Fibroblast of lung (primary cell): ENCODE results near the gene CYP26C1.

Experiments used
- EZH2 ChIP-seq: IDR thresholded peaks from 2 replicates; pipeline ENCODE4 v1.5.1; 2012; ENCODE audit warnings: low read length, control low read depth, mild to moderate bottlenecking; ENCODE audit errors: missing control alignments
- TF ChIP-seq, protein P1 (sequence below), 2 donors: IDR thresholded peaks in 1 of 2; conservative IDR thresholded peaks in 1 of 2; 1 replicate in 1 of 2; 2 replicates in 1 of 2; pipeline ENCODE4 v1.5.1; 2011 to 2012; ENCODE audit warnings: low read length in 2 of 2, control low read depth in 1 of 2, inconsistent platforms in 1 of 2, low read depth in 1 of 2, mild to moderate bottlenecking in 1 of 2

DNA sequence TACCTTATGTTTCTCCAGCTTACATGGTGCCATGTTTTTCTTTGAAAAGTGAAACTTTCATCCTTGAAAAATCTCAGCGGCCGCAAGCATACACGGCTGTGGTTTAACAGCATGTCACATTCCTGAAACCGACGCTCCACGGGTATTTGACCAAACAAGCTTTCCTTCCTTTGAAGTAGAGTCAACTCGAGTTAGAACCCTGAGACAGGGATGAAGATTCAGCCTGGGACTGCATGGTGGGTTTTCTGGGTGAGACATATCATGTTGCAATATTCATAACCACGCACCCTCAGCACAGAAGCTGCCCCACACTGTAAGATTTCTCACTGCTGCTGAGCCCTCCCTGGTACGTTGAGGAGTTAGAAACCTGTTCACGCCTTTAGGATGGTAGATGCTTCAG is 21.2 kb downstream of the CYP26C1 start:
- no peak for TF ChIP-seq EZH2
- TF ChIP-seq, protein P1, sequence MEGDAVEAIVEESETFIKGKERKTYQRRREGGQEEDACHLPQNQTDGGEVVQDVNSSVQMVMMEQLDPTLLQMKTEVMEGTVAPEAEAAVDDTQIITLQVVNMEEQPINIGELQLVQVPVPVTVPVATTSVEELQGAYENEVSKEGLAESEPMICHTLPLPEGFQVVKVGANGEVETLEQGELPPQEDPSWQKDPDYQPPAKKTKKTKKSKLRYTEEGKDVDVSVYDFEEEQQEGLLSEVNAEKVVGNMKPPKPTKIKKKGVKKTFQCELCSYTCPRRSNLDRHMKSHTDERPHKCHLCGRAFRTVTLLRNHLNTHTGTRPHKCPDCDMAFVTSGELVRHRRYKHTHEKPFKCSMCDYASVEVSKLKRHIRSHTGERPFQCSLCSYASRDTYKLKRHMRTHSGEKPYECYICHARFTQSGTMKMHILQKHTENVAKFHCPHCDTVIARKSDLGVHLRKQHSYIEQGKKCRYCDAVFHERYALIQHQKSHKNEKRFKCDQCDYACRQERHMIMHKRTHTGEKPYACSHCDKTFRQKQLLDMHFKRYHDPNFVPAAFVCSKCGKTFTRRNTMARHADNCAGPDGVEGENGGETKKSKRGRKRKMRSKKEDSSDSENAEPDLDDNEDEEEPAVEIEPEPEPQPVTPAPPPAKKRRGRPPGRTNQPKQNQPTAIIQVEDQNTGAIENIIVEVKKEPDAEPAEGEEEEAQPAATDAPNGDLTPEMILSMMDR (conservative IDR thresholded peaks at IDR 0.05 in 1 of 2, IDR thresholded peaks at IDR 0.05 in 1 of 2; ENCODE audit: low read depth in 1 of 2, low read length in 2 of 2) = no peak
